ENCODE results near the gene LRRTM4.
"Not testable (repeated sequence)": the region's sequence is repeated elsewhere in the genome, so short reads cannot be mapped to it uniquely, and the experiment has no call there.

The LRRTM4 gene

DNA sequence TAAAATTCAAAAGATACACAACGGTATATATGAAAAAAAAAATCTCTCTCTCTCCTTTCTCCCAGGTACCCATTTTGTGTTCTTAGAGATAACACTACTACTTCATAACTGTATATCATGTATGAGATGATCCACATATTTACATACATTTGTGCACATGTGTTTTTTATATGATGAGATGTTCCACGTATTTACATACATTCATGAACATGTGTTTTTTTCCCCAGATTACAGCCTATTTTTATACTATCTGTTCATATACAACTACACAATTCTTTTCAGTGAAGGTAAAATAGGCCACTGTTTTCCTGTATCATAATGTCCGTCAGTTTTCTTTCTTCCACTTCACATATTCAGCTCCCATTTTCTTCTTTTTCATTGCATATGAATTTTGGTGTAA is 808.9 kb downstream of the LRRTM4 start:
- no peak for DNase-seq

DNA sequence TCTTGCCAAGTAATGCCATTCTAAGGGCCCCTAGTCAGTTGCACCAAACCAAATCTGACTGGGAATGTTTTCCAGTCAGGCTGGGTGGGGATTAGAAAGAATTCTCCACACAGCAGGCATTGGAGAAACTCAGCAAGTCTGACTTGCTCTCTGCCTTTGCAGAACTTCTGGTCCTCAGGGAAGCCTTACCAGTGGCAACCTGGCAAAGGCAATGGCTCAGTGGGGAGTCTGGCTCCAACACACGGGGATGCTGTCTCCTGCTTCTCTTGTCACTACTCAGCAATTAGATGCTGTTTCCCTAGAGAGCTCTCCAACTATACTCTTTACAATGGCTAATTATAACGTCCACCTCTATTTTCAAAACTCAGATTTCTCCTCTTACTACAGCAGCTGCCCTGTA is 810.7 kb downstream of the LRRTM4 start:
- no peak for DNase-seq

DNA sequence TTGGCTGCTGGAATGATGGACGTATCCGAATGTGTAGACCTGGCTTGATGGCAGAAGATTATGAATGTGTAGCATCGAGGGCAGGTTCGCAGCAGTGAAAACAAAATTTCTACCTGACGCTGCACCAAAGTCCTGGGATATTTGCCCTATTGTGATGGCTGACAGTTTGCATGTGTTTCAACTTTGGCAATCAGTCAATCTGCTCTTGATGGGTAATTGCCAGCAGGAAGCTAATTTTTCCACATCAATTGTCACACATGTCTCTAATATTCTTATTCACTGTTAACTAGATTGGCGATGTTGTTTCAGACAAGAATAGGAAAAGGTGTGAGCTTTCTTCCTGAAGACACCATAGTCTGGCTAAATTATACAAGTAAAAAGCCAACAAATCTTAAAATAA is 821.3 kb downstream of the LRRTM4 start:
- DNase-seq: no peak

DNA sequence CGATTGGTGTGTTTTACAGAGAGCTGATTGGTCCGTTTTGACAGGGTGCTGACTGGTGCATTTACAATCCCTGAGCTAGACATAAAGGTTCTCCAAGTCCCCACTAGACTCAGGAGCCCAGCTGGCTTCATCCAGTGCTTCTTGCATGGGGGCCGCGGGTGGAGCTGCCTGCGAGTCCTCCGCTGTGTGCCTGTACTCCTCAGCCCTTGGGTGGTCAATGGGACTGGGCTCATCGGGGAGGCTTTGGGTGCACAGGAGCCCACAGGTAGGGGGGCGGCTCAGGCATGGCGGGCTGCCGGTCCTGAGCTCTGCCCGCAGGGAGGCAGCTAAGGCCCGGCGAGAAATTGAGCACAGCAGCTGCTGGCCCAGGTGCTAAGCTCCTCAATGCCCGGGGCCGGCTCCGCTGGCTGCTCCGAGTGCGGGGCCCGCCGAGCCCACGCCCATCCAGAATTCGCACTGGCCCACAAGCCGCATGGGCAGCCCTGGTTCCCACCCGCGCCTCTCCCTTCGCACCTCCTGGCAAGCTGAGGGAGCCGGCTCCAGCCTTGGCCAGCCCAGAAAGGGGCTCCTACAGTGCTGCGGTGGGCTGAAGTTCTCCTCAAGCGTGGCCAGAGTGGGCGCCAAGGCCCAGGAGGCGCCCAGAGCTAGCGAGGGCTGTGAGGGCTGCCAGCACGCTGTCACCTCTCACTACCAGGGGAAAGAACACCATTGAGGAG is 824.0 kb downstream of the LRRTM4 start:
- not testable (repeated sequence) for DNase-seq

Data from DMS153 (cell line).